HG03175 (cell line): ENCODE measurements around the gene ZSWIM7.
"Not testable (repeated sequence)": the region's sequence is repeated elsewhere in the genome, so short reads cannot be mapped to it uniquely, and the experiment has no call there.

Source experiments
- ATAC-seq: cut with Tn5 transposase; IDR thresholded peaks from one replicate; pipeline ENCODE4 v1.9.1; 2021; ENCODE audit warnings: mild to moderate bottlenecking, moderate library complexity; ENCODE audit not compliant: unreplicated experiment

The ZSWIM7 gene

GRCh38 chr17:15958484-15958854, 41.0 kb downstream of the ZSWIM7 start:
- no peak for ATAC-seq

DNA sequence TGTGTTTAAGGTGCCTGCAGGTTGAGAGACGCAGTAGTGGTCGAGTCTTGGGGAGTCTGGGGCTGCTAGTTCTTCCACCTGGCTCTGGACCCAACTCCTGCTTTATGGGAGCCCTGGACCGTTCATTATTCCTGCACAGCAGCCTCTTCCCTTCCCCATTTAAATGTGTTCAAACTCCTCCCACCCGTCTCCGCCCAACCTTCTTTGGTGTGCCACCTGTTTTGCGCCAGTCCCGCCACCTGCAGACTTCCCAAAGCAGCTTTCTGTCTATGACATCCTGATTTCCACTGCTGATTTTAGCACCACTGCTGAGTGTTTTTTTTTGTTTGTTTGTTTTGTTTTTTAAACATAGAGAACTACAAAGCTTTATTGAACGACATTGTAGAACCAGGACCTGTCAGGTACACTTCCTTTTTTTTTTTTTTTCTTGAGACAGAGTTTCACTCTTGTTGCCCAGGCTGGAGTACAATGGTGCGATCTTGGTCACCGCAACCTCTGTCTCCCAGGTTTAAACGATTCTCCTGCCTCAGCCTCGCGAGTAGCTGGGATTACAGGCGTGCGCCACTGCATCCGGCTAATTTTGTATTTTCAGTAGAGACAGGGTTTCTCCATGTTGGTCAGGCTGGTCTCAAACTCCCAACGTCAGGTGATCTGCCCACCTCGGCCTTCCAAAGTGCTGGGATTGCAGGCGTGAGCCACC, 41.7 kb downstream of the ZSWIM7 start:
- no peak for ATAC-seq

DNA sequence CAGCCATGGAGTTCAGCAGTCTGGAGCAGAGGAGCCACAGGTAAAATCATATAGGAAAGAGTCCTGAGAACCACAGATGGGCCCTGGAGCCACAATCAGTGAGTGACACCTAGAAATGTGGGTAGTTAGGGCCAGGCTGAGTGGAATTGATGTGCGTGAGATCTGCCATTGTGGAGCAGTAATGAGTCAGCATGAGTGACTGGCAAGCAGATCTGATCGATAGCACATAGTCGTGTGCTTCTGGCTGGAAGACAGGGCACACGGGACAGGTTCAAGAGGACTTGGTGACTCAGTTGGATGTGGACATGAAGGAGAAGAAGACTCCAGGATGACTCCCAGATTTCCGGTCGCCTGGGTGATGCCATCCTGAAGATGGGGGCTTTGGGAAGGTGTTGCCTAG, 42.3 kb downstream of the ZSWIM7 start:
- ATAC-seq = no peak

- no peak for ATAC-seq
These were observed 43.5 kb downstream of the ZSWIM7 start for GRCh38 chr17:15955793-15956541.

GRCh38 chr17:15954222-15954621, 45.3 kb downstream of the ZSWIM7 start:
- ATAC-seq = no peak

- no peak for ATAC-seq
These were observed 46.4 kb downstream of the ZSWIM7 start for GRCh38 chr17:15952916-15953790.

DNA sequence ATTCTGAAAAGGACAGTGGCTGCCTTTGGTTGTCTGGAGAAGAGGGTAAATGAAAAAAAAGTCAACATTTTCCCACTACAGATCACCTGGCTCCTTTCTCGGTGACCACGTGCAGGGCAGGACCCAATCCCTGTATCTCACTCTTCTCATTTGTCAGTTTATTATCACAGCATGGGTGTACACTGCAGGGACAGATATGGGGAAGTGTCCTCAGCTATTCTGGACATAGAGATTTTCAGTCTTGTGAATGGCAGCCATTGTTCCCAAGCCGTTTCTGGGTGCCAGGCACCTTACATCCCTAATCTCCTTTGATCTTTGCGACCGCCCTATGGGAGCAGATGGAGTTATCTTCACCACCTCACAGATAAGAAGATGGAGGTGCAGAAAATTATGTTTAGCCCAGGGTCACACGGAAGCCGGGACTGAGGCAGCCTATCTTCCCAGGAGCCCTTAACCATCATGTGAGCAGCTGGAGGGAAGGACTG, 47.4 kb downstream of the ZSWIM7 start:
- no peak for ATAC-seq

DNA sequence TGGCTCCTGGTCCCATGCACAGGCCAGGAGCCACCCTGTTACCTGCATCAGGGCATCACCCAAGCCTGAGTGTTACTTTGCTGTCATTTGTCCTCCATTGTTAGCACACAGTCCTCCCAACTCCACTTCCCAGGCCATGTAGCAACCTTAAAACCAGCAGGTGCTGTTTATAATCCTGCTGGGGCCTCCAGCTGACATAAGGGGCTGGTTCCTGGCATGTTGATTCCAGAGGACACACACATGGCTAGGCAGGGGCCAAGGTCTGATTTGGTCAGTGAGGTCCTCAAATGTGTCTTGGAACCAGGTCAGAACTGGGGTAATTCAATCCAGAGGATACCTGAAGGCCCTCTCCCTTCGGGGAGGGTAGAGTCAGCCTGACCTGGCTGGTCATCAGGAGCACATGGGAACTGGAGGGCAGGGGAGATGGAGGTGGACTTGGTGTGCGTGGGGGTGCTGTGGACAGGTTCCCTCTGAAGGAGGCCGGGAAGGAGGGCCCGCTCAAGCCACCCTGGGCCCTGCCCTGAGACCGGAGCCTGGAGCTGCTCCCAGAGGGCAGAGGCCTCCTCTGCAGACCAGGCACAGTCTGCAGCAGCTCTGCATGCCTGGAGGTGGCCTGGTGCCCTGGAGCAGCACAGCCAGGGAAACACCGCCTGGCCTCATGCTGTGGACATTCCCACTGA, 48.0 kb downstream of the ZSWIM7 start:
- no peak for ATAC-seq

GRCh38 chr17:15947976-15948752, 51.3 kb downstream of the ZSWIM7 start:
- no peak for ATAC-seq

- ATAC-seq = no peak
These were observed 52.2 kb downstream of the ZSWIM7 start for GRCh38 chr17:15947271-15947670.

- no peak for ATAC-seq
These were observed 52.8 kb downstream of the ZSWIM7 start for GRCh38 chr17:15946611-15947120.

- no peak for ATAC-seq
These were observed 53.8 kb downstream of the ZSWIM7 start for GRCh38 chr17:15945527-15946191.

- ATAC-seq = no peak
These were observed 54.6 kb downstream of the ZSWIM7 start, which contains the start of gene ADORA2B for GRCh38 chr17:15944759-15945526. Gene ADORA2B (plus strand): TSS chr17:15945130. CDS start chr17:15945249, 119 bp downstream.

DNA sequence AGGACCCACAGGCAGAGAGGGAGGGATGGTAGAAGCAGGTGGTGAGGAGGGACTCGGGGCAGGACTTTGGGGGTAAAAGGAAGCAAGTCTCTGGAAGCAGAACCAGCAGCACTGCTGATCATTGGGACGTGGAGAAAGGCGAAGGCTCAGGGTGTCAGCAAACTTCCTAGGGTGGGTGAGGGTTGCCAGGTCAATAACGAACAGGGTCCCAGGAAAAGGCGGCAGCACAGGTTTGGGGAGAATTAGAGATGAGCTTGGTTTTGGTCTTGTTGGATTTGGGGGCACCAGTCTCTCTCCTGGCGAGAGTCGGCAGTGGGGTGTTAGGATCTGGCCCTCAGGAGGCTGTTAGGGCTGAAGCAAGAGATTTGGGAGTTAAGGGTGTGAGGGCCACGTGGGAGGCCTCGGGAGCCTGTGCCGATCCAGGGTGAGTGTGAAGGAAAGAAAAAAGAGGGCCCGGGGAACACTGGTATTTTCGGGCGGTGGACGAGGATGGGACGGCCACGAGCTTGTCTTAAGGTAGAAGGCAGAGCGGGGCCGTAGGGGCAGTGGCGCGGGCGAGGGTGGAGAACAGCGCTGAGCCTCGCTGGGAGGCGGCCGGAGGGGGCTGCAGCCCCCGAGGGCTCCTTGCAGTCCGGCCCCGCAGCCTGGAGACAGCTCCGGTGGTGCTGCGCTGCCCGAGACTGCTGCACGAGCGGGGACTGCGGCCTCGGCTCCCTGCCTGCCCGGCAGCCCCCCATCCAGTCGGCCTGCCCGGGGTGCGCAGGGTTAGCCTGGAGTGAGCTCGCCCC, 55.3 kb downstream of the ZSWIM7 start:
- no peak for ATAC-seq

- ATAC-seq = no peak
These were observed 57.2 kb downstream of the ZSWIM7 start for GRCh38 chr17:15942207-15942833.

DNA sequence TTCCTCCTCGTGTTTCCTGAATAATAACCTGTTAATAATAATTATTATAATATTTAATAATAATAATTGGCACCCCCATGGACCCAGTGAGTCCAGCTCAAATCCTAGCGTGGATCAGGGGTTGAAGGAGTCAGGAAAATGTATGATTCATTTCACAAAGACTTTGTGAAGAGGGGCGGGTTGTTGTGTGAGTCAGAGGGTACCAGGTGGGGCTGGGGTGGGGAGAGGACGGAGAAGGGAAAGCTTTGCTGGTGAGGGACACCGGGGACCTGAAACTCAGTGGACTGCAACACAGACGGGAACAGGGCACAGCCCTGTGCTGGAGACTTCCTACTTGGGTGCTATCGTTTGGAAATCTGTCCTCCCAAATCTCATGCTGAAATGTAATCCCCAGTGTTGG, 57.7 kb downstream of the ZSWIM7 start:
- no peak for ATAC-seq

- not testable (repeated sequence) for ATAC-seq
These were observed 63.0 kb downstream of the ZSWIM7 start for GRCh38 chr17:15936481-15936880.
